Activated B cell treated with CpG ODN at 0.5 μM for 24 hours (primary cell): ENCODE data around the gene ZNF394. TPM values are rescaled to one million over a fixed set of nuclear protein-coding genes. Genes with fewer than 3 reads are reported as not detected.

Source experiments
- ATAC-seq: fragments of 200-7000 bp; cut with Tn5 transposase; one replicate; pipeline ENCODE4 v1.10.0; 2021; ENCODE audit warnings: low read depth, mild to moderate bottlenecking, moderate library complexity
- CTCF ChIA-PET: fragments of 350-600 bp; sonication (Branson Sonifier 250); formaldehyde crosslinking; loops from one replicate; lab custom pipeline; 2021; ENCODE audit warnings: antibody characterized with exemption; lab: Charles Lee
- POLR2A ChIA-PET: fragments of 350-600 bp; sonication (Branson Sonifier 250); formaldehyde crosslinking; loops from one replicate; lab custom pipeline; 2021; ENCODE audit warnings: antibody characterized with exemption; lab: Charles Lee
- DNase-seq: peaks from one replicate; pipeline ENCODE4 v3.0.0; 2022
- H3K27ac Mint-ChIP-seq: one replicate; pipeline ENCODE4 v1.8.0; 2020; ENCODE audit warnings: mixed read lengths
- H3K27me3 Mint-ChIP-seq: one replicate; pipeline ENCODE4 v1.8.0; 2021; ENCODE audit warnings: mixed read lengths
- H3K36me3 Mint-ChIP-seq: one replicate; pipeline ENCODE4 v1.8.0; 2021; ENCODE audit warnings: low read depth, mixed read lengths
- H3K4me1 Mint-ChIP-seq: one replicate; pipeline ENCODE4 v1.8.0; 2021; ENCODE audit warnings: mixed read lengths
- H3K4me3 Mint-ChIP-seq: one replicate; pipeline ENCODE4 v1.8.0; 2020; ENCODE audit warnings: mild to moderate bottlenecking, mixed read lengths
- H3K9me3 Mint-ChIP-seq: one replicate; pipeline ENCODE4 v1.8.0; 2020; ENCODE audit warnings: mixed read lengths
- CTCF ChIP-seq: fragments of 200-600 bp; IDR thresholded peaks from one replicate; pipeline ENCODE4 v1.8.0; 2022; ENCODE audit warnings: antibody characterized with exemption, mild to moderate bottlenecking
- intact Hi-C: fragments of 100-400 bp; cut with micrococcal nuclease; formaldehyde crosslinking; loops from one replicate; pipeline ENCODE4 v1.15.1; 2024
- total RNA-seq: library from RNA; stranded (reverse); gene quantifications from 2 replicates; pipeline ENCODE4 v1.2.3, GENCODE V29; 2022

Gene ZNF394
- total RNA-seq, 1 donor from 2014 or later, result 61.7 TPM

GRCh38 chr7:99485094-99485493 is 15.0 kb downstream of the ZNF394 start:
- ATAC-seq (no peak), DNase-seq (no peak)
- CTCF ChIA-PET, result no interaction called here
- H3K36me3 Mint-ChIP-seq, result peaks cover 47% of the 10 kb centered on the region
- H3K27me3 Mint-ChIP-seq, result no peaks in the 10 kb centered on the region
- no peak overlapping the region for H3K27ac Mint-ChIP-seq
- TF ChIP-seq CTCF, result no peak
- intact Hi-C loops, result no loop called here
- POLR2A ChIA-PET, result interaction anchor here (1.1 to 1.3 kb wide), 2 partner anchors 12 to 15 kb away, joined by 3 to 4 read pairs; partner anchors contain the start of gene ZNF394
- no peak overlapping the region for H3K4me3 Mint-ChIP-seq
- no peaks in the 10 kb centered on the region for H3K4me1 Mint-ChIP-seq
- H3K9me3 Mint-ChIP-seq, result no peaks in the 10 kb centered on the region

- POLR2A ChIA-PET, result interaction anchor here (1.6 kb wide), 1 partner anchor 21 kb away, joined by 4 read pairs; the partner anchor contains the start of gene ZNF394
- H3K27ac Mint-ChIP-seq, result no peak overlapping the region
- H3K27me3 Mint-ChIP-seq, result no peaks in the 10 kb centered on the region
- CTCF ChIA-PET, result no interaction called here
- intact Hi-C loops, result loop anchor here (10.0 kb wide), 1 partner anchor 606 kb away; the partner anchor contains the start of genes COPS6 and ZNF3
- H3K36me3 Mint-ChIP-seq, result peaks cover 37% of the 10 kb centered on the region
- H3K4me1 Mint-ChIP-seq, result peaks cover 22% of the 10 kb centered on the region
- TF ChIP-seq CTCF, result no peak
- ATAC-seq (no peak), DNase-seq (no peak)
- H3K4me3 Mint-ChIP-seq, result no peak overlapping the region
- no peaks in the 10 kb centered on the region for H3K9me3 Mint-ChIP-seq
Measured at GRCh38 chr7:99478464-99479440, 21.3 kb downstream of the ZNF394 start.

GRCh38 chr7:99476107-99476506 is 24.0 kb downstream of the ZNF394 start:
- ATAC-seq (no peak), DNase-seq (no peak)
- POLR2A ChIA-PET, result interaction anchor here (0.6 to 1.6 kb wide), 3 partner anchors 28 to 94 kb away, joined by 4 to 14 read pairs (median 4); partner anchors contain the start of genes BUD31 and ZKSCAN5
- TF ChIP-seq CTCF, result no peak
- peaks cover 33% of the 10 kb centered on the region for H3K36me3 Mint-ChIP-seq
- H3K4me3 Mint-ChIP-seq, result no peak overlapping the region
- H3K27me3 Mint-ChIP-seq, result no peaks in the 10 kb centered on the region
- CTCF ChIA-PET, result no interaction called here
- H3K9me3 Mint-ChIP-seq, result no peaks in the 10 kb centered on the region
- no peak overlapping the region for H3K27ac Mint-ChIP-seq
- intact Hi-C loops, result loop anchor here (10.0 kb wide), 1 partner anchor 609 kb away; the partner anchor contains the start of genes COPS6 and ZNF3
- peaks cover 36% of the 10 kb centered on the region for H3K4me1 Mint-ChIP-seq

GRCh38 chr7:99473315-99473596 is 26.8 kb downstream of the ZNF394 start:
- H3K4me3 Mint-ChIP-seq, result peak overlapping the region; percentile 98
- TF ChIP-seq CTCF, result no peak
- H3K27me3 Mint-ChIP-seq, result no peaks in the 10 kb centered on the region
- H3K27ac Mint-ChIP-seq, result peak overlapping the region; percentile 93
- no peaks in the 10 kb centered on the region for H3K9me3 Mint-ChIP-seq
- peaks cover 21% of the 10 kb centered on the region for H3K36me3 Mint-ChIP-seq
- CTCF ChIA-PET, result interaction anchor here (1.0 kb wide), 1 partner anchor 27 kb away, joined by 3 read pairs; the partner anchor contains the start of gene ZNF394
- POLR2A ChIA-PET, result interaction anchor here (0.6 to 1.7 kb wide), 11 partner anchors 11 to 1404 kb away, joined by 3 to 21 read pairs (median 7); partner anchors contain the start of genes BUD31, CPSF4, PDAP1 and PTCD1
- intact Hi-C loops, result loop anchor here (2.0 to 10.0 kb wide), 3 partner anchors 144 to 612 kb away; partner anchors contain the start of genes ARPC1A, COPS6, ZNF3 and ZSCAN25
- peaks cover 28% of the 10 kb centered on the region for H3K4me1 Mint-ChIP-seq
- DNase-seq, result no peak
- ATAC-seq, result no peak
